ENCODE results near the gene SERINC3. TPM values are rescaled to one million over a fixed set of nuclear protein-coding genes. Genes with fewer than 3 reads are reported as not detected.

Gene SERINC3
- polyA plus RNA-seq, 4 donors: 69.2 to 78.7 (median 73.4) TPM

- no peak for DNase-seq (ENCODE audit: low read depth in 4 of 4, low spot score in 3 of 4)
Observed at GRCh38 chr20:44533928-44534327, 12.1 kb upstream of the SERINC3 start.

- DNase-seq (ENCODE audit: low read depth in 4 of 4, low spot score in 3 of 4): no peak
Observed at GRCh38 chr20:44532981-44533331, 11.1 kb upstream of the SERINC3 start.

DNA sequence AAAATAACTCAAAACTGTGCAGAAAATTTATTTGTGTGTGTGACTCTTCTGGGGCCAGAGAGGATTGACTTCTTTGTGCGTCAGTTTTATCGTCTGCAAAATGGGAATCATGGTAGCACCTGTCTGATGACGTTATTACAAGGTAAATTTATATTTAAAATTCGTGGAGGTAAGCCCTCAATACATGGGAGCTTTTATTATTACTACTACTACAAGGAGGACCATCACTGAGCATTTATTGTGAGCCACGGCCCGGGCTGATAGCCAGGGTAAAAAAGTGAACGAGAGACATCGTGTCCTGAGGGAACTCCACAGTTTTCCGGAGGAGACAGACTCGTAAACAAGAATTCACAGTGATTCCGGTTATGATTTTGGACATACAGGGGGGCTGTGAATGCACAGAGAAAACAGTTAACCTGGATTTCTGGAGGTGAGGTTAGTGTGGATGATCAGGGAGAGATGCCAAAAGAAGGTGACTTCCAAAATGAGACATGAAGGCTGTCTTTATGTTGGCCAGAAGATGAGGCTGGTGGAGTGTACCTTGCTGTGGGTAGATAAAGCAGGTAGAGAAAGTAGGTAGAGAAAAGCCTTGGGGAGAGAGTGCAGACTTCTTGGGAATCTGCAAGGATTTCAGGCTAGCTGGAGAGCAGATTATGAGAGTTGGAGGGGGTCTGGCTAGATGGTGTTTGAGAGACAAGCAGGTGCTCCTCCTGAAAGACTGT, 10.6 kb upstream of the SERINC3 start:
- DNase-seq (ENCODE audit: low read depth in 4 of 4, low spot score in 3 of 4): no peak

DNA sequence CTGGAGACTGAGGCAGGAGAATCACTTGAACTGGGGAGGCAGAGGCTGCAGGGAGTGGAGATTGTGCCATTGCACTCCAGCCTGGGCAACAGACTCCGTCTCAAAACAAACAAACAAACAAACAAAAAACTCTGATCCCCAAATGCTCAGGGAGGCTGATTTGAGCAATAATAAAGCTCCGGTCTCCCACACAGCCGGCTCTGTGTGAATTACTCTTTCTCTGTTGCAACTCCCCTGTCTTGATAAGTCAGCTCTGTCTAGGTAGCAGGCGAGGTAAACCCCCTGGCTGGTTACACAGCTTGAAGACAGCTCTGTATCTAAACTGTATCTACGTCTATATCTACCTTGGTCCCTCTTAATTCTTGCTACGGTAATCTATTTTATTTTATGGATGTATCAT, 6.4 kb upstream of the SERINC3 start:
- DNase-seq (ENCODE audit: low read depth in 4 of 4, low spot score in 3 of 4): no peak

DNA sequence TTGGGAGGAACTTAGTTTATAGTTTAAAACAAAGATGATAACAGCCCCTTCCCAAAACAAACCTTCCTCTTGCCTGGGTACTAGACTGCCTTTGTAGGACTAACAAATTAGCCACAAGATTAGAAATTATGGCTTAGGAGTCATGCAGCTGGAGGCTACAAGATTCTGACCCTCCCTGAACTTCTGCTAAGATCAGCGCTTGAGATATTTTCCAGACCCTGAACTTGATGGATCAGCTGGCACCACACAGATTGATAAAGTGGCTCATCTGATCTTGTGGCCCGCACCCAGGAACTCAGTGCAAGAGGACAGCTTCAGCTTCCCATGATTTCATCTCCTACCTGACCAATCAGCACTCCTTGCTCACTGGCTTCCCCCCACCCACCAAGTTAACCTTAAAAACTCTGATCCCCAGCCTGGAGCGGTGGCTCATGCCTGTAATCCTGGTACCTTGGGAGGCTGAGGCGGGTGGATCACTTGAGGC, 5.9 kb upstream of the SERINC3 start:
- no peak for DNase-seq (ENCODE audit: low read depth in 4 of 4, low spot score in 3 of 4)

DNA sequence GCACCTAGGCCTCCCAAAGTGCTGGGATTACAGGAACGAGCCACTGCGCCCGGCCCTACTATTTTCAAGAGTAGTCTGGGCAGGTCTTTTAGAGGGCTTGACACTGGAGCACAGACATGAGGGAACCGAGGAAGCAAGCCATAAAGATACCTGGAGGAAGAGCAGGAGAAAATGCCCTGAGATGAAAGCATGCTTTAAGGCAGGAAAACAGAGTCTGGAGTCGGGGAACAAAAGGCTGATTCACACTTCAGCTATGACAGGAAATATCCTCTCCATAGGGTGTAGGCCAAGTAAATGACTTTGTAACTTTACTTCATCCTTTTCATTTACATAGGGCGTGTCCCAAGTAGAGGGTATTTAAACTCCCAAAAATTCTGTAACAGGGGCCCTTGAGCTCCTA, 4.3 kb upstream of the SERINC3 start:
- no peak for DNase-seq (ENCODE audit: low read depth in 4 of 4, low spot score in 3 of 4)

DNA sequence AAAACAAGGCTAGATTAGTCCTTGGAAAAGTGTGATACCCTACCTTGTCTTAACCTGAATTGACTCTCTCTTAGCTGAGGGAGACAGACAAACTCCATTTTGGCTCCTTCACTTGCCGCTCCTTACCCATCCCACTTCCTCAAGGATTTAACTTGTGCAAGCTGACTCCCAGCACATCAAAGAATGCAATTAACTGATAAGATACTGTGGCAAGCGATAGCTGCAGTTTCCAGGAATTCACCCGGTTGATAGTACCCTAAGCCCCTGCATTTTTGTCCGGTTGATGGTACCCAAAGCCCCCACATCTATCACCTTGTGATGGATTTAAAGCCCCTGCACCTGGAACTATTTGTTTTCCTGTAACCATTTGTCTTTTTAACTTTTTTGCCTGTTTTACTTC, 1.9 kb upstream of the SERINC3 start:
- DNase-seq (ENCODE audit: low read depth in 4 of 4, low spot score in 3 of 4): no peak

DNA sequence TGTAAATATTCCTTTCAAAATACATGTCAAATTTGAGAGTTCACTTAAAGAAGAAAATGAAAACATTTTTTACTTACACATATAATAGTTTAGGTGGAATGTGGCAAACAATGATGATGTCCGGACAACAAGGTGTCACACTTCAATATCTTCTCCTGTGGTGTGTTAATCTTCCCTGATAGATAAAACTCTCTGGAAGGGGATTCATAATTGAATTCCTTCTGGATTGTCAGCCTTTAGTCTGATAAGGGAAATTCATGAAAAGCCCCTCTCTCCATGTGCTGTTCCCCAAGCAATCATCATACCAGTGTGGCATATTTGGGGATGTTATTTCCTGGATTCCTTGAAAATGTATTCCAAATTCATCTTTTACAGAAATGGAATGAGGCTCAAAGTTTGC, 971 bp upstream of the SERINC3 start:
- no peak for DNase-seq (ENCODE audit: low read depth in 4 of 4, low spot score in 3 of 4)

DNA sequence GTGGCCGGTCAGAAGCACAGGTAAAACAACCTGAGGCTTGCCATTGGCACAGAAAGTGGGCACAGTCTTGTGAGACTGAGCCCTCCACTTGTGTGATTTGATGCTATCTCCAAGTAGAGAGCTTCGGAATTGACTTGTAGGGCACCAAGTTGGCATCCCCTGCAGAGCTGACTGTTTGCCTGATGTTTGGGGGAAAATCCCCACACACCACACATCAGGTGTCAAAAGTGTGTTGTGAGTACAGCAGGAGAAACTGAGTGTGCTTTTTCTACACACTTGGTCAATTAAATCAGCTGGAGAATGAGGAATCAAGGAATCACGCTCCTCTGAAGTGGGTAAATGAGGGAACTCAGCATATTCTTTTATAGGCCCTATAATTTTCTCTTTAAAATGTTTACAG, 989 bp downstream of the SERINC3 start:
- DNase-seq (ENCODE audit: low read depth in 4 of 4, low spot score in 3 of 4): no peak

GRCh38 chr20:44518248-44518647, 3.6 kb downstream of the SERINC3 start:
- no peak for DNase-seq (ENCODE audit: low read depth in 4 of 4, low spot score in 3 of 4)

GRCh38 chr20:44517454-44517853, 4.4 kb downstream of the SERINC3 start:
- DNase-seq (ENCODE audit: low read depth in 4 of 4, low spot score in 3 of 4): no peak

DNA sequence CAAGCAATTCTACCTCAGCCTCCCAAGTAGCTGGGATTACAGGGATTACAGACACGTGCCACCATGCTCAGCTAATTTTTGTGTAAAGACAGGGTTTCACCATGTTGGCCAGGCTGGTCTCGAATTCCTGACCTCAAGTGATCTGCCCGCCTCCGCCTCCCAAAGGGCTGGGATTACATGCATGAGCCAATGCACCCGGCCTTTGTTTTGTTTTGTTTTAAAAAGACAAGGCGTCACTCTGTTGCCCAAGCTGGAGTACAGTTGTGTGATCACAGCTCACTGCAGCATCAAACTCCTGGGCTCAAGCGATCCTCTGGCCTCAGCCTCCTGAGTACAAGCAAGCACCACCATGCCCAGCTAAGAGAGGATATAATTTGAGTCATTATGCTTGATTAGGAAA, 5.4 kb downstream of the SERINC3 start:
- DNase-seq (ENCODE audit: low read depth in 4 of 4, low spot score in 3 of 4): no peak

DNA sequence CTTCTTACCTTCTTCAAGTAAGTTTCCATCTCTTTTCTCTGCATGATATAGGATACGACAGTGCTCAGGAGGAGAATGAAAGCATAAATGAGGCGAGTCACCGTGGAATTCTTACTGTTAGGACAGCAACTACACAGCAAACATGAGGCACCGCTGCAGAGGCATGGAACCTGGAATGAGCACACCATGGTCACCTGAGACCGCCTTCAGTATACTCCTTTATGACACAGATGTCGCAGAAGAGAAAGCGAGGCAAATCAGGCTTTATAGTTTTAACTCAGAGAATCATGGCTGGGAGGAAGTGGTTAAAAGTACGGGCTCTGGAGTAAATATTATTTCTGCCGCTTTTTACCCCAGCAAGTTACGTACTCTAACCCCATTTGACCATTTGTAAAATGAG, 8.0 kb downstream of the SERINC3 start:
- DNase-seq (ENCODE audit: low read depth in 4 of 4, low spot score in 3 of 4): no peak

- DNase-seq (ENCODE audit: low read depth in 4 of 4, low spot score in 3 of 4): no peak
Observed at GRCh38 chr20:44509762-44510161, 12.1 kb downstream of the SERINC3 start.

- DNase-seq (ENCODE audit: low read depth in 4 of 4, low spot score in 3 of 4): no peak
Observed at GRCh38 chr20:44504402-44505307, 17.2 kb downstream of the SERINC3 start.

DNA sequence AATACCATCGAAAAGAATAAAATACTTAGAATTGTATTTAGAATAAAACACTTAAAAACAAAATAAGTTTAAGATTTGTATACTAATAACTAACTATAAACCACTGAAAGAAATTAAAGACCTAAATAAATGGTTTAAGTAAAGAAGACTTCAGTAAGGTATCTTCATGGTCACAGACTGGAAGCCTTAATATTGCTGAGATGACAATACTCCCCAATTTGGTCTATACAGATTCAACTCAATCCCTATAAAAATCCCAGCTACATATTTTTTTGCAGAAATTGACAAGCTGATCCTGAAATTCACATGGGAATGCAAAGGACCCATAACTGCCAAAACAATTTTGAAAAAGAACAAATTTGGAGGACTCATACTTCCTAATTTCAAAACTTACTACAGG, 18.9 kb downstream of the SERINC3 start:
- DNase-seq (ENCODE audit: low read depth in 4 of 4, low spot score in 3 of 4): no peak

DNA sequence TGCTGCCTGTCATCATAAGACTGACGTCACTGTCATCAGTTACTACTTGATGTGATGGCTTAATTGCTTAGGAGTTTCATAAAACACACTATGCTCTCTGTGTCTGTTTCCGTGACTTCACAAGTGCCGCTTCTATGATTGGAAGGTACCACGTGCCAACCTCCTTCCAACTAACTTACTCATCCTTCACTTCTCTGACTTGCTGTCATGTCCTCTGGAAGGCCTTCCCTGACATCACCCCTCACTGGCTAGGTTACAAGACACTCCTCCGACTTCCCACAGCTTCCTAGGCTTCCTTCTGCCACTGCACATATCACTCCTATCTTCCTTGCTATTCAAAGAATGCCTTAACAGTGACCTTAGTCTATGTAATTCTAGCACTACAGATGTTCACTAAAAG, 20.4 kb downstream of the SERINC3 start:
- DNase-seq (ENCODE audit: low read depth in 4 of 4, low spot score in 3 of 4): no peak

DNA sequence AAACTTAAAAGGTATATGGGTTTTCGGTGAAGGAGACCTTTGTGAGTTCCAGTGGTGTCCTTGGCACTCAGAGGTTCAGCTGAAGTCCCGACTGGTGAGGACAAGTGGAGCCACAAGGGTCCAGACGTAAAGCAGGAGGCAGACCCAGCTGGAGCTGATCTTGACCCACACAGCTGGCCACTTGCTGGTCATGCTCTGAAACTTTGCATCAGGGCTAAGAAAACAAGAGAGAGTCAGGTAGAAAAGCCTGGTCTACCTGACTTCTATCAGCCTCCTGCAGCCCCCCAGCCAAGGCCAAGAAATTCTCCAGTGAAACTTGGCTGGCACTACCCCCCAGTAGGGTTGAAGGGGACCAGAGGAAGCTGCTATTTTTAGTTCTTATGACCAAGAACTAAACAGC, 21.6 kb downstream of the SERINC3 start:
- DNase-seq (ENCODE audit: low read depth in 4 of 4, low spot score in 3 of 4): no peak

DNA sequence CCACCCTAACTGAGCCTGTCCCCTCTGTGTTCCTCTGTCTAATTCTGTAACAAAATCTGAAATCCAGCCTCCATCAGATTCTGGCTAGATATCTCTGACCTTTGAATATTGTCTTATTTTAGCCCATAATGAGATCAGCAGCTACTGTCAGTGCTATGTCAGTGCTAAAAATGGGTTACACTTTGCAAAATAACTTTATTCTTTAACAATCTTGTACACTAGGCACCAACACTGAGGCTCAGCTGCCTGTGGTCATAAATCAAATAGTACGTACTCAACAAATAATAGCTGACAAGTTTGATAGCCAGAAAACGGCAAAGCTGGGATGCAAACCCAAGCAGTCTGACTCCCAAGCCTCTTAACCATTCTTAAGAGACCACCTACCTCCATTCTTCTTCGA, 24.1 kb downstream of the SERINC3 start:
- no peak for DNase-seq (ENCODE audit: low read depth in 4 of 4, low spot score in 3 of 4)

DNA sequence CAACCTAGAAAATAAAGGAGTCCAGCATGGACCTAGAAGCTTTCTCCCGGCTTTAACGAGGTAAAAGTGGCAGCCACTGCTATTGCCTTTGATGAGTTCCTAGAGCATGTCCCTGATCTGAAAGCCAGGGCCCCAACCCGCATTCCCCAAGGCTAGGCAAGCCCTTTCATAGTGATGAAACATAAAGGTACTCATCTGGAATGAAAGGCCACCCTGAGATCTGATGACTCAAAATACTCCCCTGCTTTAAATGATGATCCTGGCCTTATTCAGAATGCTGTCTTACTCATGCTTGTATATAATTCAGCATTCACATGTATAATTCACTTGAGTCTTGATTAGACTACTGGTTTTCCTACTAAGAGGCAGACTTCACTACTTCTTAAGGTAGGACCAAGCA, 24.9 kb downstream of the SERINC3 start:
- DNase-seq (ENCODE audit: low read depth in 4 of 4, low spot score in 3 of 4): no peak

DNA sequence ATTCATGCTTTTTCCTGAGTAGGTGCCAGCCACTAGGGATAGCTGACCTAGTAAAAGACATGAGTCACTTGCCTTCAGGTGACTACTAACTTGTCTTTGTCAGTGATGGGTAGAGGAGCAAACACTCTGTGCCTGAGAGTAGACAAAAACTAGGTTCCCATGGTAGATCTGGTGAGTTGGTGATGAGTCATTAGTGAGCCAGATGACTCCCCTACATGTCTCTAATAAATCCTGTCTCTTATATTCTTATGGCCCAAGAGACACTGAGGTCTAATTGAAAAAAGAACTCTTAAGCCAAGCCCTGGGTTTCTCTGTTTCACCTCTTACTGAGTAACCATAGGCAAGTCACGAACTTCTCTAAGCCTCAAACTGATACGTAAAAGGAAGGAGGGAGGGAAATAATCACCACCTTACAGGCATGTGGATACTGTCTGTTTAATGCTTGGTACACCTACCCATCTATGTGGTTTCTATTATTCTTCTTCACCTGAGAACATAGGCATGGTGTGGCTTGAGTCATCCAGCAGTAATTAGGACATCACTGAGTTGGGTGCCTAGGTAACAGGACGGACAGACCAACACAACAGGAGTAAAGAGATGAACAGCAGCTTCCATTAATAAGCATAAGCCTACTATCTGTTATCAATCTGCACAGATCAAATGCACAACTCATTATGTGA, 25.9 kb downstream of the SERINC3 start:
- DNase-seq (ENCODE audit: low read depth in 4 of 4, low spot score in 3 of 4): no peak
